ENCODE data around the gene HNRNPAB. TPM values are rescaled to one million over a fixed set of nuclear protein-coding genes. Genes with fewer than 3 reads are reported as not detected.

Gene HNRNPAB
- polyA plus RNA-seq, 2 donors, result 146 to 154 TPM

DNA sequence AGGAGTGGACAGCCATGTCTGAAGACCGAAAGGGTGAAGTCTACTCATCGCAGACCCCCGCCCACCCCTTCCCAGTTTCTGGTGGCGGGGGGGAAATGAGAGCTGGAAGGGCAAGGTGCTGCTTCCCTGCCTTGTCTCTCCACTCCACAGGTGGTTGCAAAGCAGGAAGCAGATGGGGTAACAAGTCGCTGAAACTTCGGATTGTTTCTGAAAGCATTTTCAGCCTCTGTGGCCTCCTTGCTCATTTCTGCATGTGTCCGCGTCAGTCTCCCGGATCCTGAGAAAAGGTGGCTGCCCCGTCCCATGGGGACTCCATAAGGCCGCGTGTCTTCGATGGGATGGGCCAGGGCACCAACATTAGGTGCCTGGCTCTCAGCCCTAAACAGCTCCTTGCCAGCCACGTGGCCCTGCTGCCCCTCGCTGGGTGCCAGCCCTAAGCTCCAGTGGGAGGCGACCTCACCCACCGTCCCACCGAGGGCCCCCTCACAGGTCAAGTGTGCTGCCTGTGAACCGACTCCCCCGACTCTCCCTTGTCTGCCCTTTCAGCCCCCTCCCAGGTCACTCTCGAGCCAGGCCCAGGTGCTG lies 27.3 kb downstream of the HNRNPAB start:
- Histone ChIP-seq H3K9me3 (ENCODE audit: control insufficient read depth in 2 of 2, insufficient read depth in 1 of 2, low read depth in 1 of 2, low read length in 1 of 2) (no peaks in the 10 kb centered on the region), H3K36me3 (ENCODE audit: control insufficient read depth in 2 of 2, insufficient read depth in 2 of 2, low read length in 1 of 2) (peaks cover 0 to 20% of the 10 kb centered on the region in 2 donors), H3K27me3 (ENCODE audit: control insufficient read depth in 1 of 2, insufficient read depth in 2 of 2, low read length in 2 of 2) (no peaks in the 10 kb centered on the region), H3K27ac (ENCODE audit: low read depth in 2 of 2, low read length in 1 of 2) (peak overlapping the region; percentile 94 to 95), H3K4me3 (ENCODE audit: low read depth in 1 of 2, low read length in 2 of 2) (peak overlapping the region; percentile 59 to 78), H3K4me1 (ENCODE audit: control insufficient read depth in 2 of 2, insufficient read depth in 2 of 2, low read length in 1 of 2) (peaks cover 9 to 10% of the 10 kb centered on the region in 2 donors)
- WGBS, 2 donors, result 16 to 22% methylated on average over 21 of the region's 21 CpGs

DNA sequence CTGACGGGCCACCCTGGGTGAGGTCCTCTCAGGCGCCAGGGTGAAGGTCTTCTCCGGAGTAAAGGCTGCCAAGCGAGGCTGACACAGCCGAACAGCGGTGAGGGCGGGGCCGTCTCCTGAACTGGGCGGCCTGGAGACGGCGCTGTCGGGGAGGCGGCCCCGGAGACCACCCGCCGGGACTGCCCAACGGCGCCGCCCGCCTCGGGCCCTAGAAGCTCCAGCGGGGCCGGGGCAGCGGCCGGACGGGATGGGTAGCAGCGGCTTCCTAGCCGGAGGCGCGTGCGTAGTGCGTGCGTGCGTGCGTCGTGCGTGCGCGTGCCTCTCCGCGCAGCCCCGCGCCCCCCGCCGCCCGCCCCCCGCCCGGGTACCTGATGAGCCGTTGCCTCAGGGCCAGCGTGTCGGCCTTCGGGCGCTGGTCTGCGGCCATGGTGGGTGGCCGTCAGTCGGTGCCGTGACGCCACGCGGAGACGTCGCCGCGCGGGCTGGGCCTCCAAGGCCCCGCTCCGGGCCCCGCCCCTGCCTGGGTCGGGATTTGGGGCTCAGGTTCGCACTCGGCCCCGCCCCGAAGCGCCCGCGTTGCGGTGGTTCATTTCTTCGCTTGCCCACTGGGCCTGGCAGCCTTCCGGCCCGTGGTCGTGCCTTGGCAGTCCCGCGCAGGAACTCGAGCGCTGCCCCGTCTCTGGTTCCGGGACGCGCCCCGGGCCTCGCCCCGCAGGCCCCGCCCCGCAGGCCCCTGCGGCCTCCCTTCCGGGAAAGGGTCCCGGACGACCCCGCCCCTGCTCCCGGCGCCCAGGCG lies 28.0 kb downstream of the HNRNPAB start, which contains the start of gene PHYKPL:
Gene PHYKPL (minus strand): TSS at position 679 of the 796 bp plus-strand sequence. CDS start 252 bp downstream, at position 427.
- 0 to 1% methylated on average over 67 to 102 of the region's 102 CpGs for WGBS, 2 donors
- no peaks in the 10 kb centered on the region for H3K9me3 ChIP-seq (ENCODE audit: control insufficient read depth in 2 of 2, insufficient read depth in 1 of 2, low read depth in 1 of 2, low read length in 1 of 2)
- no peaks in the 10 kb centered on the region for H3K27me3 ChIP-seq (ENCODE audit: control insufficient read depth in 1 of 2, insufficient read depth in 2 of 2, low read length in 2 of 2)
- H3K36me3 ChIP-seq (ENCODE audit: control insufficient read depth in 2 of 2, insufficient read depth in 2 of 2, low read length in 1 of 2), result peaks cover 0 to 18% of the 10 kb centered on the region in 2 donors
- peaks cover 9 to 10% of the 10 kb centered on the region in 2 donors for H3K4me1 ChIP-seq (ENCODE audit: control insufficient read depth in 2 of 2, insufficient read depth in 2 of 2, low read length in 1 of 2)
- peak within 1 kb of the TSS; percentile 94 to 95 for H3K27ac ChIP-seq (ENCODE audit: low read depth in 2 of 2, low read length in 1 of 2)
- H3K4me3 ChIP-seq (ENCODE audit: low read depth in 1 of 2, low read length in 2 of 2), result peak within 1 kb of the TSS; percentile 59 to 78

DNA sequence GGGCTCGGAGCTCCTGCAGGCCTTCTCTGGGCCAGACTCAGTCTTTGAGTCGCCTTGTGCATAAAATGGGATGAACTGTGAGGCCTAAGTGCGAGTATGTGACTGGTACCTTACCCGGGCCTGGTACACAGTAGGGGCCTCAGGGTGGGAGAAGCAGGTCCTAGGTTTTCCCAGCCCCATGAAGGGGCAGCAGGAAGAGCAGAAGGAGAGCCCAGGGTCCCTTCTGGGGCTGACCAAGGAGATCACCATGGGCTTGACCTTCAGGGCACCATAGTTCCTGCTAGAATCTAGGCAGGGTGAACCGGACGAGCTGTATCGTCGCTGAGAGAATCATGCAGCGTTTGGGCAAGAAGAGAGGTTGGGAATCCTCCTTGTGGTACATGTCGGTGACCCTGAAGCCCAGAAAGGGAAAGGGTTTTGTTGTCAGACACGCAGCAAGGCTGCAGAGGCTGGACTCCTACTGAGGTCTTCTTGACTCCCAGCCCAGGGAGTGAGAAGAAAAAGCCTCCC lies 28.6 kb downstream of the HNRNPAB start:
- no peaks in the 10 kb centered on the region for H3K9me3 ChIP-seq (ENCODE audit: control insufficient read depth in 2 of 2, insufficient read depth in 1 of 2, low read depth in 1 of 2, low read length in 1 of 2)
- H3K4me3 ChIP-seq (ENCODE audit: low read depth in 1 of 2, low read length in 2 of 2), result peak overlapping the region; percentile 59 to 78
- H3K27ac ChIP-seq (ENCODE audit: low read depth in 2 of 2, low read length in 1 of 2), result peak overlapping the region; percentile 94 to 95
- peaks cover 9 to 10% of the 10 kb centered on the region in 2 donors for H3K4me1 ChIP-seq (ENCODE audit: control insufficient read depth in 2 of 2, insufficient read depth in 2 of 2, low read length in 1 of 2)
- H3K27me3 ChIP-seq (ENCODE audit: control insufficient read depth in 1 of 2, insufficient read depth in 2 of 2, low read length in 2 of 2), result no peaks in the 10 kb centered on the region
- peaks cover 0 to 16% of the 10 kb centered on the region in 2 donors for H3K36me3 ChIP-seq (ENCODE audit: control insufficient read depth in 2 of 2, insufficient read depth in 2 of 2, low read length in 1 of 2)
- WGBS, 2 donors, result 65 to 68% methylated on average over 11 of the region's 11 CpGs

GRCh38 chr5:178234121-178234749 lies 29.9 kb downstream of the HNRNPAB start:
- Histone ChIP-seq H3K27ac (ENCODE audit: low read depth in 2 of 2, low read length in 1 of 2) (no peak overlapping the region), H3K27me3 (ENCODE audit: control insufficient read depth in 1 of 2, insufficient read depth in 2 of 2, low read length in 2 of 2) (no peaks in the 10 kb centered on the region), H3K9me3 (ENCODE audit: control insufficient read depth in 2 of 2, insufficient read depth in 1 of 2, low read depth in 1 of 2, low read length in 1 of 2) (no peaks in the 10 kb centered on the region), H3K36me3 (ENCODE audit: control insufficient read depth in 2 of 2, insufficient read depth in 2 of 2, low read length in 1 of 2) (peaks cover 0 to 11% of the 10 kb centered on the region in 2 donors), H3K4me1 (ENCODE audit: control insufficient read depth in 2 of 2, insufficient read depth in 2 of 2, low read length in 1 of 2) (peaks cover 9 to 13% of the 10 kb centered on the region in 2 donors), H3K4me3 (ENCODE audit: low read depth in 1 of 2, low read length in 2 of 2) (no peak overlapping the region)
- 84 to 86% methylated on average over 7 of the region's 7 CpGs for WGBS, 2 donors

DNA sequence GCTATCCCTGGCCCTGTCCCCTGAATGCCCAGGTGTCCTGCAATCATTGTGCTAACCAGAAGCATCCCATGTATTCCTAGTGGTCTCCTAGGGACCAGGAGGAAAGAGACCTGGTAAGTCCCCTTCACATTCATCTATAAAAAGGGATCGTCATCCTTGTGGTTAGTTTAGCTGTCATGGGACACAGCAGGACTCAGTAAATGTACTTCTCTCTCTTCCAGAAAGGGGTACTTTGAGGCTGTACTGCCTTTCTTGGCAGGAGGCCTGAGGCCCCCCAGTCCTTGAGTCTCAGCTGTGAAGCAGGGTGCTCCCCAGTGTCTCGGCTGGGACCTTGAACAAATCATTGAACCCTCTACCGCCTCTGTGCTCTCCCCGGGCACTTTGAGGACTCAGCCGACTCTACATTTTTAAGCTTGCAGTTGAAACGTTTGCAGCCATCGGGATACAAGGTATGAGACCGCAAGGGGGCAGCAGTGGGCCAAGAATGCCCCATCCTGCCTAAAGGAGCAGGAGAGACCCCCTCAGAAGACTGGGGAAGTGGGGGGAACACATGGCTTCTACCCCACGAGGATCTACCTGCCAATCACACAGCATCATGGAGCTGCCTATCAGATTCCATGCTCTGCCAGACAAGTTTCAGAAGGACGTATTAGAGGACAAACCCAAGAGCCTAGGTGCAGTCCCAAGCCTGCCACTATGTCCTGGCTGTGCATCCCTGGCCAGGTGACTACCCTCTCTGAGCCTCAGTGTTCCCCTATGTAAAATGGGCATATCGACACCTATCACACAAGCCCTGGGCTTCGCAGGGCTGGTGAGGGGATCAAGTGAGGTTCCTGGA lies 30.6 kb downstream of the HNRNPAB start:
- Histone ChIP-seq H3K27ac (ENCODE audit: low read depth in 2 of 2, low read length in 1 of 2) (peak overlapping the region in 1 of 2 donors; percentile 42), H3K9me3 (ENCODE audit: control insufficient read depth in 2 of 2, insufficient read depth in 1 of 2, low read depth in 1 of 2, low read length in 1 of 2) (no peaks in the 10 kb centered on the region), H3K36me3 (ENCODE audit: control insufficient read depth in 2 of 2, insufficient read depth in 2 of 2, low read length in 1 of 2) (peaks cover 0 to 5% of the 10 kb centered on the region in 2 donors), H3K27me3 (ENCODE audit: control insufficient read depth in 1 of 2, insufficient read depth in 2 of 2, low read length in 2 of 2) (no peaks in the 10 kb centered on the region), H3K4me1 (ENCODE audit: control insufficient read depth in 2 of 2, insufficient read depth in 2 of 2, low read length in 1 of 2) (peaks cover 9 to 13% of the 10 kb centered on the region in 2 donors), H3K4me3 (ENCODE audit: low read depth in 1 of 2, low read length in 2 of 2) (no peak overlapping the region)
- WGBS, 2 donors, result 26 to 28% methylated on average over 12 of the region's 12 CpGs

GRCh38 chr5:178235588-178235974 lies 31.2 kb downstream of the HNRNPAB start:
- Histone ChIP-seq H3K36me3 (ENCODE audit: control insufficient read depth in 2 of 2, insufficient read depth in 2 of 2, low read length in 1 of 2) (peaks cover 0 to 4% of the 10 kb centered on the region in 2 donors), H3K4me3 (ENCODE audit: low read depth in 1 of 2, low read length in 2 of 2) (no peak overlapping the region), H3K27me3 (ENCODE audit: control insufficient read depth in 1 of 2, insufficient read depth in 2 of 2, low read length in 2 of 2) (no peaks in the 10 kb centered on the region), H3K9me3 (ENCODE audit: control insufficient read depth in 2 of 2, insufficient read depth in 1 of 2, low read depth in 1 of 2, low read length in 1 of 2) (no peaks in the 10 kb centered on the region), H3K4me1 (ENCODE audit: control insufficient read depth in 2 of 2, insufficient read depth in 2 of 2, low read length in 1 of 2) (peaks cover 9 to 13% of the 10 kb centered on the region in 2 donors), H3K27ac (ENCODE audit: low read depth in 2 of 2, low read length in 1 of 2) (no peak overlapping the region)
- WGBS, 2 donors, result 85 to 88% methylated on average over 3 of the region's 3 CpGs

GRCh38 chr5:178236126-178236525 lies 31.8 kb downstream of the HNRNPAB start:
- WGBS, 2 donors, result 92 to 98% methylated on average over 9 of the region's 9 CpGs
- Histone ChIP-seq H3K27ac (ENCODE audit: low read depth in 2 of 2, low read length in 1 of 2) (no peak overlapping the region), H3K4me3 (ENCODE audit: low read depth in 1 of 2, low read length in 2 of 2) (no peak overlapping the region)

GRCh38 chr5:178236679-178237078 lies 32.3 kb downstream of the HNRNPAB start:
- peaks cover under 1 to 4% of the 10 kb centered on the region in 2 donors for H3K4me1 ChIP-seq (ENCODE audit: control insufficient read depth in 2 of 2, insufficient read depth in 2 of 2, low read length in 1 of 2)
- H3K36me3 ChIP-seq (ENCODE audit: control insufficient read depth in 2 of 2, insufficient read depth in 2 of 2, low read length in 1 of 2), result no peaks in the 10 kb centered on the region
- no peaks in the 10 kb centered on the region for H3K27me3 ChIP-seq (ENCODE audit: control insufficient read depth in 1 of 2, insufficient read depth in 2 of 2, low read length in 2 of 2)
- no peak overlapping the region for H3K27ac ChIP-seq (ENCODE audit: low read depth in 2 of 2, low read length in 1 of 2)
- WGBS, 2 donors, result 53 to 59% methylated on average over 4 of the region's 4 CpGs
- H3K9me3 ChIP-seq (ENCODE audit: control insufficient read depth in 2 of 2, insufficient read depth in 1 of 2, low read depth in 1 of 2, low read length in 1 of 2), result no peaks in the 10 kb centered on the region
- H3K4me3 ChIP-seq (ENCODE audit: low read depth in 1 of 2, low read length in 2 of 2), result no peak overlapping the region

More at GRCh38 chr5:178236126-178236525, 31.8 kb downstream of the HNRNPAB start:
- no peaks in the 10 kb centered on the region for H3K9me3 ChIP-seq (ENCODE audit: control insufficient read depth in 2 of 2, insufficient read depth in 1 of 2, low read depth in 1 of 2, low read length in 1 of 2)
- H3K36me3 ChIP-seq (ENCODE audit: control insufficient read depth in 2 of 2, insufficient read depth in 2 of 2, low read length in 1 of 2), result peaks cover 0 to 1% of the 10 kb centered on the region in 2 donors
- H3K27me3 ChIP-seq (ENCODE audit: control insufficient read depth in 1 of 2, insufficient read depth in 2 of 2, low read length in 2 of 2), result no peaks in the 10 kb centered on the region
- H3K4me1 ChIP-seq (ENCODE audit: control insufficient read depth in 2 of 2, insufficient read depth in 2 of 2, low read length in 1 of 2), result peaks cover 6 to 10% of the 10 kb centered on the region in 2 donors

Measured in esophagus (tissue), 2 donors.